CD4-positive, CD25-positive, alpha-beta regulatory T cell (primary cell): ENCODE results near the gene POGLUT3. TPM values are rescaled to one million over a fixed set of nuclear protein-coding genes. Genes with fewer than 3 reads are reported as not detected.

Experiments used
- ATAC-seq, 2 donors: fragments of 150-1000 bp; cut with Tn5 transposase; one replicate each; pipeline ENCODE4 v1.10.0; 2021; ENCODE audit warnings: low read depth in 2 of 2, moderate number of reproducible peaks in 2 of 2, moderate library complexity in 1 of 2
- DNase-seq, 3 donors: peaks; one replicate each; pipeline versions ENCODE4 v3.0.0 to v3.0.0-alpha.2; 2012 to 2022; ENCODE audit warnings: mixed read lengths in 1 of 3
- H3K27ac ChIP-seq: one replicate; pipeline ENCODE4 v1.7.0; 2013; ENCODE audit warnings: mild to moderate bottlenecking, low read length; ENCODE audit not compliant: insufficient read depth, poor library complexity, severe bottlenecking
- H3K27me3 ChIP-seq: one replicate; pipeline ENCODE4 v1.7.0; 2013; ENCODE audit warnings: low read length; ENCODE audit not compliant: control insufficient read depth, insufficient read depth
- H3K36me3 ChIP-seq: one replicate; pipeline ENCODE4 v1.7.0; 2013; ENCODE audit warnings: mild to moderate bottlenecking, low read length, moderate library complexity; ENCODE audit not compliant: control insufficient read depth, insufficient read depth
- H3K4me1 ChIP-seq: 2 replicates; pipeline ENCODE4 v1.7.0; 2013; ENCODE audit warnings: mild to moderate bottlenecking, low read length; ENCODE audit not compliant: insufficient read depth, control insufficient read depth, poor library complexity, severe bottlenecking
- H3K4me3 ChIP-seq: one replicate; pipeline ENCODE4 v1.7.0; 2013; ENCODE audit warnings: low read depth, mild to moderate bottlenecking, low read length, moderate library complexity
- H3K9me3 ChIP-seq, 2 experiments: 1 replicate in 1 of 2; 2 replicates in 1 of 2; pipeline ENCODE4 v1.7.0; 2013; ENCODE audit warnings: low read length in 2 of 2, mild to moderate bottlenecking in 1 of 2, moderate library complexity in 1 of 2; ENCODE audit not compliant: control insufficient read depth in 2 of 2
- H3K27ac Mint-ChIP-seq, 3 donors: one replicate each; pipeline ENCODE4 v1.8.0; 2020 to 2022; ENCODE audit warnings: mild to moderate bottlenecking in 3 of 3, mixed read lengths in 3 of 3, moderate library complexity in 2 of 3
- H3K27me3 Mint-ChIP-seq: one replicate; pipeline ENCODE4 v1.8.0; 2022; ENCODE audit warnings: mild to moderate bottlenecking, mixed read lengths
- H3K36me3 Mint-ChIP-seq: one replicate; pipeline ENCODE4 v1.8.0; 2020; ENCODE audit warnings: mixed read lengths
- H3K4me1 Mint-ChIP-seq, 4 donors: one replicate each; pipeline ENCODE4 v1.8.0; 2020 to 2022; ENCODE audit warnings: mixed read lengths in 4 of 4, mild to moderate bottlenecking in 1 of 4
- H3K4me3 Mint-ChIP-seq, 4 donors: one replicate each; pipeline ENCODE4 v1.8.0; 2020 to 2022; ENCODE audit warnings: mild to moderate bottlenecking in 4 of 4, mixed read lengths in 4 of 4, moderate library complexity in 3 of 4
- H3K9me3 Mint-ChIP-seq, 7 donors: one replicate each; pipeline ENCODE4 v1.8.0; 2020 to 2022; ENCODE audit warnings: mixed read lengths in 7 of 7, mild to moderate bottlenecking in 3 of 7, moderate library complexity in 2 of 7
- polyA plus RNA-seq, 4 donors: library from polyadenylated mRNA; unstranded; fragments of 300-500 nt; fragmentation: Illumina TruSeq; gene quantifications; one replicate each; pipeline ENCODE4 v1.2.3, GENCODE V29; 2021
- total RNA-seq: library from RNA; stranded (reverse); gene quantifications from one replicate; pipeline ENCODE4 v1.2.3, GENCODE V29; 2022

POGLUT3 gene
- total RNA-seq (6.3 TPM), polyA plus RNA-seq (10 to 100 TPM in 1 of 4 donors, 1 to 10 TPM in 3; 5.9 to 15.2 (median 6.2) TPM)

GRCh38 chr11:108498046-108498815 is at the start of gene POGLUT3:
Gene POGLUT3, minus strand, starts transcription at chr11:108498384. Its CDS starts 18 bp downstream, at chr11:108498366.
- Histone ChIP-seq H3K9me3 (no peaks in the 10 kb centered on the region), H3K27me3 (no peaks in the 10 kb centered on the region), H3K27ac (peak within 1 kb of the TSS; percentile 85), H3K4me1 (peaks cover 7% of the 10 kb centered on the region), H3K36me3 (no peaks in the 10 kb centered on the region), H3K4me3 (peak within 1 kb of the TSS; percentile 81)
- H3K9me3 Mint-ChIP-seq, result no peaks in the 10 kb centered on the region
- H3K27me3 Mint-ChIP-seq, result no peaks in the 10 kb centered on the region
- peak within 1 kb of the TSS; percentile 95 to 100 (median 100) for H3K4me3 Mint-ChIP-seq
- ATAC-seq (peak; percentile 38 to 44), DNase-seq (peak; percentile 37 to 65 (median 45))
- H3K36me3 Mint-ChIP-seq, result no peaks in the 10 kb centered on the region
- H3K4me1 Mint-ChIP-seq, result peaks cover 12 to 41% (median 28%) of the 10 kb centered on the region in 4 donors
- H3K27ac Mint-ChIP-seq, result peak within 1 kb of the TSS; percentile 99 to 100 (median 99)

GRCh38 chr11:108545909-108546501 is 47.8 kb upstream of the POGLUT3 start:
- Mint-ChIP-seq H3K4me1 (no peaks in the 10 kb centered on the region), H3K4me3 (no peak overlapping the region), H3K9me3 (peaks cover 0 to 2% (median 0%) of the 10 kb centered on the region in 7 donors), H3K27ac (peak overlapping the region in 1 of 3 donors; percentile 45), H3K27me3 (no peaks in the 10 kb centered on the region), H3K36me3 (no peaks in the 10 kb centered on the region)
- Histone ChIP-seq H3K27ac (no peak overlapping the region), H3K27me3 (no peaks in the 10 kb centered on the region), H3K36me3 (no peaks in the 10 kb centered on the region), H3K9me3 (no peaks in the 10 kb centered on the region), H3K4me1 (no peaks in the 10 kb centered on the region), H3K4me3 (no peak overlapping the region)
- no peak for DNase-seq
- ATAC-seq, result no peak

- DNase-seq (no peak), ATAC-seq (no peak)
- Mint-ChIP-seq H3K36me3 (no peaks in the 10 kb centered on the region), H3K27me3 (no peaks in the 10 kb centered on the region), H3K4me3 (no peak overlapping the region), H3K27ac (no peak overlapping the region), H3K9me3 (peaks cover 0 to 2% (median 0%) of the 10 kb centered on the region in 7 donors), H3K4me1 (no peaks in the 10 kb centered on the region)
- no peak overlapping the region for H3K4me3 ChIP-seq
- H3K9me3 ChIP-seq, result no peaks in the 10 kb centered on the region
- no peaks in the 10 kb centered on the region for H3K36me3 ChIP-seq
- H3K27ac ChIP-seq, result no peak overlapping the region
- H3K27me3 ChIP-seq, result peaks cover 2% of the 10 kb centered on the region
- H3K4me1 ChIP-seq, result no peaks in the 10 kb centered on the region
Measured at GRCh38 chr11:108543316-108543964, 45.3 kb upstream of the POGLUT3 start.

- no peak overlapping the region for H3K4me3 Mint-ChIP-seq
- no peak for ATAC-seq
- H3K4me1 Mint-ChIP-seq, result peaks cover 0 to 3% (median 0%) of the 10 kb centered on the region in 4 donors
Measured at GRCh38 chr11:108541531-108541930, 43.3 kb upstream of the POGLUT3 start.

GRCh38 chr11:108538502-108538901 is 40.3 kb upstream of the POGLUT3 start:
- DNase-seq (no peak), ATAC-seq (no peak)
- Mint-ChIP-seq H3K36me3 (no peaks in the 10 kb centered on the region), H3K4me1 (peaks cover 0 to 3% (median 0%) of the 10 kb centered on the region in 4 donors), H3K27me3 (no peaks in the 10 kb centered on the region), H3K27ac (no peak overlapping the region), H3K4me3 (no peak overlapping the region), H3K9me3 (peaks cover 0 to 2% (median 0%) of the 10 kb centered on the region in 7 donors)
- Histone ChIP-seq H3K27me3 (peaks cover 2% of the 10 kb centered on the region), H3K9me3 (no peaks in the 10 kb centered on the region), H3K4me1 (no peaks in the 10 kb centered on the region), H3K27ac (no peak overlapping the region), H3K4me3 (no peak overlapping the region), H3K36me3 (no peaks in the 10 kb centered on the region)

More at GRCh38 chr11:108541531-108541930, 43.3 kb upstream of the POGLUT3 start:
- Mint-ChIP-seq H3K9me3 (peaks cover 0 to 2% (median 0%) of the 10 kb centered on the region in 7 donors), H3K36me3 (no peaks in the 10 kb centered on the region), H3K27ac (no peak overlapping the region), H3K27me3 (no peaks in the 10 kb centered on the region)
- Histone ChIP-seq H3K4me3 (no peak overlapping the region), H3K4me1 (no peaks in the 10 kb centered on the region), H3K27ac (no peak overlapping the region), H3K9me3 (no peaks in the 10 kb centered on the region), H3K27me3 (peaks cover 2% of the 10 kb centered on the region), H3K36me3 (no peaks in the 10 kb centered on the region)
- no peak for DNase-seq

GRCh38 chr11:108538022-108538424 is 39.8 kb upstream of the POGLUT3 start:
- H3K27me3 Mint-ChIP-seq, result no peaks in the 10 kb centered on the region
- DNase-seq (peak in 1 of 3 donors; percentile 26), ATAC-seq (no peak)
- Histone ChIP-seq H3K4me3 (no peak overlapping the region), H3K27ac (no peak overlapping the region), H3K4me1 (no peaks in the 10 kb centered on the region), H3K36me3 (no peaks in the 10 kb centered on the region), H3K27me3 (peaks cover 2% of the 10 kb centered on the region), H3K9me3 (no peaks in the 10 kb centered on the region)
- no peaks in the 10 kb centered on the region for H3K36me3 Mint-ChIP-seq
- H3K27ac Mint-ChIP-seq, result no peak overlapping the region
- H3K4me3 Mint-ChIP-seq, result peak overlapping the region in 2 of 4 donors; percentile 5 to 18
- peaks cover 0 to 2% (median 0%) of the 10 kb centered on the region in 7 donors for H3K9me3 Mint-ChIP-seq
- H3K4me1 Mint-ChIP-seq, result peaks cover 0 to 3% (median 0%) of the 10 kb centered on the region in 4 donors

- Mint-ChIP-seq H3K27ac (no peak overlapping the region), H3K9me3 (peaks cover 0 to 1% (median 0%) of the 10 kb centered on the region in 7 donors), H3K27me3 (no peaks in the 10 kb centered on the region), H3K4me1 (peaks cover 0 to 3% (median 0%) of the 10 kb centered on the region in 4 donors), H3K4me3 (no peak overlapping the region), H3K36me3 (peaks cover 4% of the 10 kb centered on the region)
- no peak for ATAC-seq
- H3K4me1 ChIP-seq, result no peaks in the 10 kb centered on the region
- DNase-seq, result no peak
- peaks cover 2% of the 10 kb centered on the region for H3K27me3 ChIP-seq
- H3K27ac ChIP-seq, result no peak overlapping the region
- H3K4me3 ChIP-seq, result no peak overlapping the region
- no peaks in the 10 kb centered on the region for H3K36me3 ChIP-seq
- H3K9me3 ChIP-seq, result no peaks in the 10 kb centered on the region
Measured at GRCh38 chr11:108536783-108537182, 38.6 kb upstream of the POGLUT3 start.
